Stimulated activated CD8-positive, alpha-beta memory T cell treated with anti-CD3 and anti-CD28 coated beads, Interleukin-15, amount 100 ng/mL, for 1 hour (primary cell): Measurements from ENCODE around the gene AP5Z1.

Source experiments
- DNase-seq: peaks from one replicate; pipeline ENCODE4 v3.0.0-alpha.2; 2020; ENCODE audit warnings: low read depth

Gene AP5Z1

GRCh38 chr7:4822677-4823076 is 47.3 kb downstream of the AP5Z1 start:
- no peak for DNase-seq

GRCh38 chr7:4823441-4824119 is 48.2 kb downstream of the AP5Z1 start:
- no peak for DNase-seq

- DNase-seq: no peak
These were observed 48.8 kb downstream of the AP5Z1 start for GRCh38 chr7:4824120-4824775.

GRCh38 chr7:4825081-4825480 is 49.7 kb downstream of the AP5Z1 start:
- DNase-seq: no peak

DNA sequence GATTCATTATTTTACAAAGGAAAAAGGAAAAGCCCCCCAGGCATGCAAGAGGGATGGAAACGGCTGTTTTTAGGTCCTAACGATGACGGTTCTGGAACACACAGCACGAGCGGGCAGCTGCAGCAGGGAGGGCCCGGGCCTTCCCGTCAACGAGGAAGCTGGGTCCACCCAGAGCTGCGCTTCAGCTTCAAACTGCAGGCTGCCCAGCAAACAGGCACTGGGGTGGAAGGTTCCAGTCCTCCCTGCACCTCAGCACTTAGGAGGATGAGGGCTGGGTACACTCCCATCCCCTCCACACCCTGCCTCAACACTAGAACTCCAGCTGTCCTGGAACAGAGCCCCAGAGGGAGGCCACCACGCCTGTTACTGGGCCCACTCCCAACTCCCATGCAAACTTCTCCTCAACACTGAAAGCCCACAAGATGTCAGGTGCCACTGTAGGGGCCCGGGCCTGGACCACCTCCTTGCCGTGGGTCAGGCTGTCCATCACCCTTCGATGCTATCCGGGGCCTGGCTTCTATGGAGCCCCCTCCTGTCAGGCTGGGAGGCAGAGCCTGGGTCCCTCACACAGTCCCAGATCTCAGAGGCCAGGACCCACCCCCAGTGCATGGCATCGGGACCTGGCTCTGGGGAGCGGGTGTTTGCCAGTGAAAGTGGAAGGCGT is 53.4 kb downstream of the AP5Z1 start:
- no peak for DNase-seq

DNA sequence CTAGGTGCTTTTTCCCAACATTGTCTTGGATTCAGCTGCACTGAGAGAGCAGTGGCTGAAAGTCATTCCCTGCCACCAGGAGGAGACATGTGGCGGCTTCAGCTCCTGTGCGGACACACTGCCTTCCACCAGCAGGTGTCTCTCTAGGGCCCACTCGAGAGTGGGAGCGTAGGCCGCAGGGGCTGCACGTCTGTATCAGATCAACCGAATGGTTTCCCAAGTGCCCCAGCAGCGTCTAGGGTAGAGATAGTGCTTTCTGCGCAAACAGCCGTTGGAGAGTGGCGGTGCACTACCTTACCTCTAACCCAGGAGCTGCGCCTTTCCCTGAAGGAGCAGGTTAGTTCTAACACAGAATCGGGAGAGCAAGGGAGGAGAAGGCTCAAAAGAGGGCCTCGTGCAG is 54.8 kb downstream of the AP5Z1 start:
- DNase-seq: peak; percentile 14

- DNase-seq: no peak
These were observed 56.5 kb downstream of the AP5Z1 start for GRCh38 chr7:4831723-4832495.

DNA sequence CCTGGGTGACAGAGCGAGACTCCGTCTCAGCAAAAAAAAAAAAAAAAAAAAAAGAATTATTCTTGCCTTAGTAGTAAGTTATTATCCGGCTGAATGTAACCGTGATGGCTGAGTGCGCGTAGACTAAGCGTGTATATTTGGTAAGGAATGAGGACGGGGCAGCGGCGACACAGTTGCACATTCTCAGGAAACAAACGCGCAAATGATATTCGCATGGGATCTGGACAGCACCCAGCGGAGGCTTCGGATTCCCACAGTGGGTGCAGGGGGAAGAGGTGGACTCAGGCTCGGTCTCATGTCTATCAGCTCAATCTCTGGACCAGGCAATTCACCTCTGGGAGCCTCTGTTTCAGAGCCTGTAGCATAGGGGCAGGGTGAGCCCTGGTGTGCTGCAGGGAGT is 57.3 kb downstream of the AP5Z1 start:
- no peak for DNase-seq

DNA sequence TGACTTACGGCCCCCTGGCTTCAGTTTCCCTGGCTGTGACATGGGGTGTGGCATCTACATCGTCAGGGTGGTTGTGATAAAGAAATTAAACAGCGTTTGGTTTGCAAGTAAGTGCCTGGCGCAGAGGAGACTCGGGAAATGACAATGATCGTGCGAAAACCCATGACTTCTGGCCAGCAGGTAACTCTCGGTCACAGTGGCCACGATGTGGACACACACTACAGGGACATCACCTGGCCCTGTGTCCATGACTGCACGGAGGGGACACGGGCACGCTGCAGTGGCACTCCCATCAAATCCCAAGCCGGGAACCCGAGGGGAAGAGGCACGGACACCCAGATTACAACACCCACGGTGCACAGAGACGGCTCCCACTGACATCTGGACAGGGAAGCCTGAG is 57.8 kb downstream of the AP5Z1 start:
- no peak for DNase-seq

DNA sequence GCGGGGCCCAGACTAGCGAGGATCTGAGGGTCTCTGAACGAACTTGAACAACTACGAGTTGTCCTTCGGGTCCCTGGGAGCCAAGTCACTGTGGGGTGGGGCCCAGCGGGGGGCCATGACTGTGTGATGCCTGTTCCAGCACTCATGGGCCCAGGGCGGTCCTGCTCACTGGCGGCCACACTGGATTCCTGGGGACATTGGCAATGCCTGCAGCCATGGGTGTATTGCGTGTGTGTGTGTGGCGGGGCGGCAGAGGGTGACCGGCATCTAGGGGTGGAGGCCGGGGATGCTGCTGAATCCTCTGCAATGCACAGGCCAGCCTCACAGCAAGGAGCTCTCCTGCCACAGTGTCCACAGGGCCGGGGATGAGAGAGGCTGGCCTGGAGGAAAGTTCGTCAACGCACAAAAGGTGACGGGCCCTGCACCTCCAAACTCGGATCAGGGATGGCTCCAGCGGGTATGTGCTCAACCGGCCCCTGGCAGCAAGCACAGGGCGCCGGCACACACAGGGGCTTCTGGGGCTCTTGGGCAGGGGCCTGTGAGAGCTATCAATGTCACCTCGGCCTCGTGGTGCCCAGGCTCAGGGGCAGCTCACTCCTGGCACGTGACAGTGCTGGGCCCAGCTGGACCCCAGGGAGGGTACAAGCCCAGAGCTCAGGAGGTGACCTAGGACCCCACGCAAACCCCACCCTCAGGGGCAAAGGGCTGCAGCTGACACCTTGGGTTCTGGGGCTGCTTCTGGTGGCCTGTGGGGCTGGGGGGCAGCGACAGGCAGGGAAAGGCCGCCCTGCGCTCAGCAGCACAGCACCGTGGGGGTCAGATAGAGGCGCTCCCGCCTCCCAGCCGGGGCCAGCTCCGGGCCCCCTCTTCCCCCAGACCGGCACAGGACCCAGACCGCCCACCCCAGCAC is 58.5 kb downstream of the AP5Z1 start:
- no peak for DNase-seq

DNA sequence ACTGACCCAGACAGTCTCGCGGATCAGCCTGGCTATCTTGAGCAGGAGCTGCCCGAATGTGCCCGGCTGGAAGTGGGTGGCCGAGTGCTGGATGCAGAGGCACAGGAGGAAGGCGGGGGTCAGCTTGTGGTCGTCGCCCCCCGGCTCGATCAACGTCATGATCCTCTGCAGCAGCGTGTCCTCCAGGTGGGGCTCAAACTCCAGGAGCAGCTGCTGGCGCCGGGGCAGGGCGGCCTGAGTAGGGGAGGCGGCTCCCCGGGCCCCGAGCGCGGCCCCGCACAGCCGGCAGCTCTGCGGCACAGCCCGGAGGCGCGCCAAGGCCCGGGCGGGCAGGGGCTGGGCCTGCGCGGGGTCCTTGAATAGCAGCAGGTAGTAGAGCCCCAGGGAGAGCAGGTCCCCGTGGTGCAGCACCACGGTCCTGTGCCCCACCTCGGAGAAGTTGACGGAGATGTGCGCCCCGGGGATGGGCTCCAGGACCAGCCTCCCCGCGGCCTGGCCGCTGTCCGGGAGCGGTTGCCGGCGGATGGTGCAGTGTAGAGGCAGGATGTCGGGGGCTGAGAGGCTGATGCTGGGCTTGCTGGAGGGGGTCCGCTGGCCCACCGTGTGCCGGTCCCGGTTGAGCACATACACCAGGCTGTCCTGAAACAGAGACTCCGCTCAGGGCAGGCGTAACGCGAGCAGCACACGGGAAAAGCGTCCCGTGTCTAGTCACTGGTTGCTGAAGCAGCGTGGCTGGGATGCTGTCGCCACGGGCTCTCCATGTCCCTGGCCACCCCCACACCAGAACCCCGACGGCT is 59.4 kb downstream of the AP5Z1 start:
- DNase-seq: no peak

DNA sequence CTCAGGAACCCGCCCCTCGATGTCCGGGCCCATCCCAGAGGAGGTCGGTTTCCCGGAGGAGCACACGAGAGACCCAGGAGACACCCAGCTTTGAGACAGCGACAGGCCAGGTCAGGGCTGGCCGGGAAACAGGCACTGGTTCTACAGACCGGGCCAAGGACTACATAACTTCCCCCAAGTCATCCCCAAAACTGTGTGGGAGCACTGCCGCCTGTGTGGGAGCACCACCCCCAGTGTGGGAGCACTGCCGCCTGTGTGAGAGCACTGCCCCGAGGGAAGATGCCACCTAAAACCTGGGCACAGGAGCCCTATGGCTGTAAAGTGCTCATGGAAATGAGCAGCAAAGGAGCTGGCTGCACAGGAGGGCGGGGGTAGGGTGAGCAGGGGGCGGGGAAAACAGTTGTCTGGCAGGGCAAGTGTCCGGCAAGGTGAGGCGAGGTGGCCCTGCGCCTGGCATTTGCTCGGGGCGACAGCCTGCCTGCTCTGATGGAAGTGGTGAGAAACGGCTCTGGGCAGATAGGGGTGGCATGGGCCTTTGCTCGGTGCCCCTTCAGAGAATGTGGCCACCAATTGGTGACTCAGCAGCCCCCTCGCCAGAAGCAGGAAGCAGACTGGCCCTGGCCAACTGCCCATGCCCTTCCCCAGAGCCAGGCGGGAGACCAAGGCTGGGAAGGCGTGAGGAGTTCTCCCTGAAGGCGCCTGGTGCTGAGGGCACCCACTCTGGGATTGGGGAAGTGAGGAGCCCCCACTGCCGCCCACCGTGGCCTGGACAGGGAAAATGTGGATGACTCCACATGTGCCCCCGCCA is 60.2 kb downstream of the AP5Z1 start:
- DNase-seq: no peak

DNA sequence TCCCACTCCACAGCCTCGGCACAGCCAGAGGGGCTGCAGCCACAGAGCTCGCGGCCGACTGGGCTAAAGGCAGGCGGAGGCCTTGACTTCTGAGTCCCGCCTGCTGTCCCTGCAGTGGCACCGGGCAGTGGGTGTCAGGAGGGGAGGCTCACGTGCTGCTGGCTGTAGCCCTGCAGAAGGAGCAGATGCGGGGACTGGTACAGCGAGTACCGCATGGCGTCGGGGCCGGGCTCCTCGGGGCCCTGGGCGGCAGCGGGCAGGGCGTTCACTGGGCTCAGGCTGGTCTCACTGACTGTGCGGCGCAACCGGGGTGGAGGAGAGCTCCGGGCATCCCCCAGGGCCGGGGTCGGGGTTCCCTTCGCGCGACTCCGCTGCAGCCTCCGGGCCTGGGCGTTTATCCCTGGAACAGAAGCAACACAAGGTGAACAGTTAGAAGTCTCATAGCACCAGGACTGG is 60.8 kb downstream of the AP5Z1 start:
- no peak for DNase-seq

- no peak for DNase-seq
These were observed 61.8 kb downstream of the AP5Z1 start for GRCh38 chr7:4837041-4837802.

GRCh38 chr7:4837803-4838625 is 62.6 kb downstream of the AP5Z1 start:
- DNase-seq: no peak

DNA sequence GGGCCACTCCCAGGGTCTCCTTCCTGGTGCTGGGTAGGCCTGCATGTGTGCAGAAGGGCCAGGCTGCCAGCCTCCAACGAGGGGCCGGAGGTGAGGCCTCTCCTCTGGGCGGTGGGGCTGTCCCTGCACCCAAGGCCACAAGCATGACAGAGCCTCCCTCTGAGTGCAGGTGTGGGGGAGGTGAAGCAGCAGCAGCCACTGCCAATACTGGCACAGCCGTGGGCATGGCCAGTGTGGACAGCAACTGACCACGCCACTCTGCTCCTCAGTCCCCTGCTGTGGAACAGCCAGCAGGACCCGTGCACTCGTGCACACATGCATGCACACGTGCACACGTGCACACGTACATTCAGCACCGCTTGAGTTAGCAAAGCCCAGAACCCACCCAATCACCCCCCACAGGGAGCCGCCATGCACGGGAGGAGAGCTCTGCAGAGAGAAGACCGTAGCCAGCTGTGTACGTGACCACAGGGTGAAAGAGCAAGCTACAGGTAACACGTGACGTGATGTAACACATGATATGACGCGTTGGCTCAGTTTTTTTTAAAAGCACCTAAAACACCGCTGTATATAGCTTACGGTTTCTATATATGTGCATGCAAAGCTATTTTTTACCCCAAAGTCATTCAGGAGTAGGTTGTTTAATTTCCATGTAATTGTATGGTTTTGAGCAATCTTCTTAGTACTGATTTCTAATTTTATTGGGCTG is 63.4 kb downstream of the AP5Z1 start:
- no peak for DNase-seq

GRCh38 chr7:4840079-4840501 is 64.7 kb downstream of the AP5Z1 start:
- DNase-seq: no peak
